H1 (cell line): Measurements from ENCODE around the gene KLHL29. TPM values are rescaled to one million over a fixed set of nuclear protein-coding genes. Genes with fewer than 3 reads are reported as not detected.

ENCODE experiments used
- CBX8 ChIP-seq: fragments of 300-800, 300-1000 bp; sonication (generic); IDR thresholded peaks from 2 replicates; pipeline ENCODE4 v1.7.1; 2016; ENCODE audit warnings: low read depth, low read length, borderline replicate concordance
- CTBP2 ChIP-seq: IDR thresholded peaks from 2 replicates; pipeline ENCODE4 v1.7.0; 2011; ENCODE audit warnings: borderline replicate concordance, mild to moderate bottlenecking, moderate library complexity, mixed read lengths, low read length; ENCODE audit not compliant: insufficient read depth, insufficient read length
- CTCF ChIP-seq, 3 experiments: IDR thresholded peaks; 1 replicate in 2 of 3; 2 replicates in 1 of 3; pipeline versions ENCODE4 v1.5.1 to v1.6.1; 2011; ENCODE audit warnings: low read length in 3 of 3, mild to moderate bottlenecking in 3 of 3, inconsistent platforms in 2 of 3, low read depth in 1 of 3, moderate library complexity in 1 of 3; ENCODE audit not compliant: insufficient read depth in 1 of 3; ENCODE audit errors: control extremely low read depth in 1 of 3
- EGR1 ChIP-seq: IDR thresholded peaks from 2 replicates; pipeline ENCODE4 v1.6.1; 2011; ENCODE audit warnings: low read depth, low read length, borderline replicate concordance
- NANOG ChIP-seq: IDR thresholded peaks from 2 replicates; pipeline ENCODE4 v1.6.1; 2011; ENCODE audit warnings: low read length, low read depth, mild to moderate bottlenecking, inconsistent platforms; ENCODE audit not compliant: insufficient read depth, poor library complexity, severe bottlenecking
- PHF8 ChIP-seq: fragments of 200-600 bp; sonication (generic); conservative IDR thresholded peaks from 2 replicates; pipeline ENCODE4 v1.7.1; 2012; ENCODE audit warnings: low read depth, mild to moderate bottlenecking, inconsistent platforms, low read length, moderate library complexity
- RBBP5 ChIP-seq: IDR thresholded peaks from 2 replicates; pipeline ENCODE4 v1.7.1; 2012; ENCODE audit warnings: low read depth, mild to moderate bottlenecking, inconsistent platforms, low read length, moderate library complexity, borderline replicate concordance
- SIN3A ChIP-seq, 2 experiments: IDR thresholded peaks in 1 of 2; conservative IDR thresholded peaks in 1 of 2; 2 replicates each; pipeline ENCODE4 v1.6.1; 2011 to 2012; ENCODE audit warnings: low read length in 2 of 2, improper control_type of control experiment in 1 of 2, low read depth in 1 of 2, mild to moderate bottlenecking in 1 of 2
- SIRT6 ChIP-seq: IDR thresholded peaks from one replicate; pipeline ENCODE4 v1.7.1; 2012; ENCODE audit warnings: low read length, inconsistent platforms
- polyA plus RNA-seq, 7 experiments: library from polyadenylated mRNA; depleted of rRNA in 3 of 7; stranded (reverse) in 5 of 7; unstranded in 2 of 7; fragments of >200 nt in 5 of 7; fragments of 200-250 nt in 2 of 7; gene quantifications; 1 replicate in 5 of 7; 2 replicates in 1 of 7; 4 replicates in 1 of 7; pipeline versions ENCODE4 v1.2.1 to v1.2.3, GENCODE V29; 2011 to 2013; ENCODE audit warnings: missing spikeins in 2 of 7, mixed read lengths in 2 of 7
- total RNA-seq: library from RNA; stranded (reverse); fragmentation: NEBNext Ultra II Directional; extraction: Animal tissue kit (Norgen Biotek cat#: 25700); gene quantifications from 2 replicates; pipeline ENCODE4 v1.2.1, GENCODE V29; 2021

The KLHL29 gene
- total and polyA plus RNA-seq, 2 of the 8 experiments (the other 6 are each of a cell fraction or from before 2014, with no cell fraction given): 1.1 to 4.7 TPM

- no peak for TF ChIP-seq CTBP2
- TF ChIP-seq SIRT6: no peak
- TF ChIP-seq EGR1: no peak
- TF ChIP-seq SIN3A (conservative IDR thresholded peaks at IDR 0.05 in 1 of 2, IDR thresholded peaks at IDR 0.05 in 1 of 2; ENCODE audit: low read depth in 1 of 2, low read length in 2 of 2): no peak
- TF ChIP-seq PHF8: no peak
- TF ChIP-seq NANOG: no peak
- no peak for TF ChIP-seq CTCF (IDR thresholded peaks at IDR 0.05; ENCODE audit: control extremely low read depth in 1 of 3, insufficient read depth in 1 of 3, low read depth in 1 of 3, low read length in 3 of 3)
- TF ChIP-seq RBBP5: no peak
- TF ChIP-seq CBX8: no peak
Observed at GRCh38 chr2:23611839-23612238, 226.9 kb downstream of the KLHL29 start (continued).
